ENCODE results near the gene ASPN. TPM values are rescaled to one million over a fixed set of nuclear protein-coding genes. Genes with fewer than 3 reads are reported as not detected.
A peak's percentile ranks its signal among the peaks of the same experiment; 100 is the strongest.

The ASPN gene
- total RNA-seq, 4 donors from 2014 or later = 29.5 to 160 (median 73.0) TPM

- Histone ChIP-seq H3K4me1 (peaks cover 0 to 3% of the 10 kb centered on the region in 2 donors), H3K9me3 (no peaks in the 10 kb centered on the region), H3K27me3 (no peaks in the 10 kb centered on the region), H3K36me3 (no peaks in the 10 kb centered on the region), H3K27ac (peak overlapping the region in 1 of 2 donors; percentile 68), H3K4me3 (no peak overlapping the region)
- no peak for TF ChIP-seq POLR2A (IDR thresholded peaks at IDR 0.05)
- TF ChIP-seq, protein P1, sequence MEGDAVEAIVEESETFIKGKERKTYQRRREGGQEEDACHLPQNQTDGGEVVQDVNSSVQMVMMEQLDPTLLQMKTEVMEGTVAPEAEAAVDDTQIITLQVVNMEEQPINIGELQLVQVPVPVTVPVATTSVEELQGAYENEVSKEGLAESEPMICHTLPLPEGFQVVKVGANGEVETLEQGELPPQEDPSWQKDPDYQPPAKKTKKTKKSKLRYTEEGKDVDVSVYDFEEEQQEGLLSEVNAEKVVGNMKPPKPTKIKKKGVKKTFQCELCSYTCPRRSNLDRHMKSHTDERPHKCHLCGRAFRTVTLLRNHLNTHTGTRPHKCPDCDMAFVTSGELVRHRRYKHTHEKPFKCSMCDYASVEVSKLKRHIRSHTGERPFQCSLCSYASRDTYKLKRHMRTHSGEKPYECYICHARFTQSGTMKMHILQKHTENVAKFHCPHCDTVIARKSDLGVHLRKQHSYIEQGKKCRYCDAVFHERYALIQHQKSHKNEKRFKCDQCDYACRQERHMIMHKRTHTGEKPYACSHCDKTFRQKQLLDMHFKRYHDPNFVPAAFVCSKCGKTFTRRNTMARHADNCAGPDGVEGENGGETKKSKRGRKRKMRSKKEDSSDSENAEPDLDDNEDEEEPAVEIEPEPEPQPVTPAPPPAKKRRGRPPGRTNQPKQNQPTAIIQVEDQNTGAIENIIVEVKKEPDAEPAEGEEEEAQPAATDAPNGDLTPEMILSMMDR (IDR thresholded peaks at IDR 0.05) = no peak
- no peak for DNase-seq
- intact Hi-C loops (cut with DNase I; ENCODE audit: low total_unique reads) = no loop called here
These were observed 18.4 kb upstream of the ASPN start for GRCh38 chr9:92500725-92501124.

- Histone ChIP-seq H3K27me3 (no peaks in the 10 kb centered on the region), H3K9me3 (no peaks in the 10 kb centered on the region), H3K36me3 (no peaks in the 10 kb centered on the region), H3K27ac (no peak overlapping the region), H3K4me1 (no peaks in the 10 kb centered on the region), H3K4me3 (no peak overlapping the region)
- intact Hi-C loops (cut with DNase I; ENCODE audit: low total_unique reads) = no loop called here
- no peak for DNase-seq
- TF ChIP-seq, protein P1 (IDR thresholded peaks at IDR 0.05) = no peak
- TF ChIP-seq POLR2A (IDR thresholded peaks at IDR 0.05) = no peak
These were observed 17.4 kb upstream of the ASPN start for GRCh38 chr9:92499701-92500100.

DNA sequence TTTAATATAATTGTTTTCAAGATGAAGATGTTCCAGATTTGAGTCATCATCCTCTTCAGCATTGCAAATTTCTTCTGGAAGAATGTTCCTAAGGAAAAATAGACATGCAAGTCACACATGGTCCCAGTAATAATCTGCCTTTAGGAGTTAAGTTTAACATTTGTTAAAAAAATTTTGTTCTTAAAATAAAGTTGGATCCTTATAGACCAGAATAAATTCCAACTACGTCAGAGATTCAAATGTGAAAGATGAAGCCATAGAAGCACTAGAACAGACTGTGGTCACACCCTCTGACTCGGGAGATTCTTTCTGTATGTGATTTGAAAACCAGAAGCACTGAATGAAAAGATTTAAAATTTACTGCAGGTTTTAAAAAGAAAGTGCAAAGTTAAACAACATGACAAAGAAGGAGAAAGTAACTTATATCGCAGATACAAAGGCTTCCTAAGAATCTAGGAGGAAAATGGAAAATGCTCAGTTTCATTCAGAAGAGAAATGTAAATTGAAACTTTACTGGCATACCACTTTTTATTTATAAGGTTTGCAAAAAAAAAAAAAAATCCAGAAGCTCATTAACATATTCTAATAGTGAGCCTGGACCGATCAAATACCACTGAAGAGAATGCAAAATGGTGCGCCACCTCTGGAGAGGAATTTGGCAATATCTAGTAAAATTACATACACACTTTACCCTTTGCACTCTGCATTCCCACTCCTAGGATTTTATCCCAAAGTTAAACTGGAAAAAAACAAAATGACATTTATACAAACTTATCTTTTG, 14.3 kb upstream of the ASPN start:
- Histone ChIP-seq H3K27ac (no peak overlapping the region), H3K36me3 (no peaks in the 10 kb centered on the region), H3K9me3 (no peaks in the 10 kb centered on the region), H3K4me3 (no peak overlapping the region), H3K4me1 (no peaks in the 10 kb centered on the region), H3K27me3 (no peaks in the 10 kb centered on the region)
- intact Hi-C loops (cut with DNase I; ENCODE audit: low total_unique reads) = no loop called here
- no peak for DNase-seq
- TF ChIP-seq, protein P1 (IDR thresholded peaks at IDR 0.05) = no peak
- TF ChIP-seq POLR2A (IDR thresholded peaks at IDR 0.05) = no peak

- intact Hi-C loops (cut with DNase I; ENCODE audit: low total_unique reads) = no loop called here
- H3K4me3 ChIP-seq = no peak overlapping the region
- no peaks in the 10 kb centered on the region for H3K4me1 ChIP-seq
- no peak overlapping the region for H3K27ac ChIP-seq
- no peaks in the 10 kb centered on the region for H3K27me3 ChIP-seq
- H3K9me3 ChIP-seq = no peaks in the 10 kb centered on the region
- TF ChIP-seq, protein P1 (IDR thresholded peaks at IDR 0.05) = no peak
- no peak for TF ChIP-seq POLR2A (IDR thresholded peaks at IDR 0.05)
- no peak for DNase-seq
- H3K36me3 ChIP-seq = no peaks in the 10 kb centered on the region
These were observed 12.6 kb upstream of the ASPN start for GRCh38 chr9:92494856-92495255.

GRCh38 chr9:92493749-92494387, 11.6 kb upstream of the ASPN start:
- Histone ChIP-seq H3K9me3 (no peaks in the 10 kb centered on the region), H3K27me3 (no peaks in the 10 kb centered on the region), H3K4me3 (no peak overlapping the region), H3K27ac (peak overlapping the region; percentile 0 to 14), H3K36me3 (no peaks in the 10 kb centered on the region), H3K4me1 (peaks cover 0 to under 1% of the 10 kb centered on the region in 2 donors)
- TF ChIP-seq, protein P1 (IDR thresholded peaks at IDR 0.05) = no peak
- no peak for TF ChIP-seq POLR2A (IDR thresholded peaks at IDR 0.05)
- intact Hi-C loops (cut with DNase I; ENCODE audit: low total_unique reads) = no loop called here
- no peak for DNase-seq

Data from uterus (tissue), 4 donors.